AML-193 (cell line): ENCODE measurements around the gene AGR3.
"Not testable (repeated sequence)": the region's sequence is repeated elsewhere in the genome, so short reads cannot be mapped to it uniquely, and the experiment has no call there.

ENCODE experiments used
- DNase-seq, 2 experiments: peaks; one replicate each; lab custom pipeline; 2025; lab: John Stamatoyannopoulos, UW

The AGR3 gene

DNA sequence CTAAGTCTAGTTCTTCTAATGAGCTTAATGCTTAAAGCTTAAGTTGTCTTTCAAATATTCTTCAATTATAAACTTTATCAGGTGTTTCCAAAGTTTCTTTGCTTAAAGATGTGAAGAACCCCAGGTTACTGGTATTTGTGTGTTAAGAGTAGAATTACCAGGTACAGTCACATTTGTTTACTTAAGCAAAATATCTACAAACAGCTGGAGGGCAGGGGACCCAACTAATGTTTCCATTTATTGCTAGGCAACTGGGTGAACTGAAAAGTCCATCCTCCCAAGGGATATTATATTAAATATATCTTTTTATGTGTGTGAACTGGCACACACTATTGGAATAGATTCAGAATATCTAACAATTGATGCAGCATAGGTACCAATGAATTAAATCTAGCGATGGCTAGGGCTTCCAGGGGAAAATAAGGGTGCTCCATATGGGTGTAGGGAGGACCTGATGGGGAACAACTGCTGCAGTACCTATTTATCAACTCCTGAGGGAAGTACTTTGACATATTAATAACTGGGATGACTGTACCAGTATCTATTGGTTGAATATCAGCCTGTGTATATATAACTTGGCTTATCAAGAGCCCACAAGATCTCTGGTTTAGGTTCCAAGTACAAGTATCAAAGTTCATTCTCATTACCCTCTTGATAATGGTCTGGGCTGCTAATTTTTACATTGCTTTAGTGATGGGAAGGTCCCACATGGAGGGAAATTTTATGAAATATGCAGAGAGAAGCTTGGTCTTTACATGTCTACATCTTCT, 10.3 kb upstream of the AGR3 start:
- no peak for DNase-seq

DNA sequence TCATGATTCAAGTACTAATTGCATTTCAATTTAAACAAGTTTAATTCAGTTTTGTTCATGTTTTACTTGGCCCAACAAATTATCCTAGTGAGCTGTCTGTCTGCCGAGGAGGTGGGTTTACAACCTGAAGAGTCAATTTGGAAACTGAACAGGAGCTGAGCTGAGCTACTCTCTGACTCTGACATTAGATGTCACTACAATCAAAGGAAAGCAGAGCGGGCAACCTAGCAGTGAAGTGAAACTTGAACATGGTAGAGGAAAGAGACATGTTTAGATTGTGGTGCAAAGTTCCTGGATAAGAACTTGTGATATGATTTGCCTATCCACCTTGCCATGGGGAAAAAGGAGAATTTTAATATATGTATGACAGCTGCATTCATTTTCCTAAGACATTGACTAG, 9.6 kb upstream of the AGR3 start:
- peak in 1 of 2 experiments; percentile 2 for DNase-seq

DNA sequence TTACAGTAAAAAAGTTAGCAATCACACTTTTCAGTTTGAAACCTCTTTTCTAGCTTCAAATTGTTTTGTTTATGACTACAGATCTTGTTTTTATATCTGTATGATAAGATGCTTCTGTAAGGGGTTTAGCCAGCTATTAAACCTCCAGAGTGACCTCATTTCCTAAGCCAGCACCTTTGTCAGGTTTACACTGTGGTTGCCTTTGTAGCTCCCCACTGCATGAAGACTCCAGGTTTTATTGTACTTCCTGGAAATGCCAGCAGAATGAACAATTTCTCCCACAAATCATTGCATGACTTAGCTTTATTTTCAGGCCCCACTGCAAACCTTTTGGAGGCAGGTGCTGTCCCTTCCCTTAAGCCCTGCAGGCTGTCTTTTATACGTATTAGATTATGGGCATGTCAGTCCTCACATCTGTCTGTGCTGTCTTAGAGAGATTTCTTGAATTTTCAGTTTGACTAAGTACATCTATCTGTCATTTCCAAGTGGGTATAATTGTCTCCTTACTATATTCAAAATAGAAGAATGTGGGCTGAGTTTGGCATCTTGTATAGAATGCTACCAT, 8.2 kb upstream of the AGR3 start:
- DNase-seq = no peak

DNA sequence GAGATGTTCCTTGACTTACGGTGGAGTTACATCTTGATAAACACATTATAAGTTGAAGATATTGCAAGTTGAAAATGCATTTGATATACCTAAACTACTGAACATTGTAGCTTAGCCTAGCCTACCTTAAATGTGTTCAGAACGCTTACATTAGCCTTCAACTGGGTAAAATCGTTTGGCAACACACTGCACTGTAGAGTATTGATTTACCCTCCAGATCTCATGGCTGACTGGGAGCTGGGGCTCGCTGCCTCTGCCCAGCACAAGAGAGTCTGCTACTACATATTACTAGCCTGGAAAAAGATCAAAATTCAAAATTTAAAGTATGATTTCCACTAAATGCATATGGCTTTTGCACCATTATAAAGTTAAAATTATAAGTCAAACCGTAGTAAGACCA, 7.5 kb upstream of the AGR3 start:
- DNase-seq = no peak

DNA sequence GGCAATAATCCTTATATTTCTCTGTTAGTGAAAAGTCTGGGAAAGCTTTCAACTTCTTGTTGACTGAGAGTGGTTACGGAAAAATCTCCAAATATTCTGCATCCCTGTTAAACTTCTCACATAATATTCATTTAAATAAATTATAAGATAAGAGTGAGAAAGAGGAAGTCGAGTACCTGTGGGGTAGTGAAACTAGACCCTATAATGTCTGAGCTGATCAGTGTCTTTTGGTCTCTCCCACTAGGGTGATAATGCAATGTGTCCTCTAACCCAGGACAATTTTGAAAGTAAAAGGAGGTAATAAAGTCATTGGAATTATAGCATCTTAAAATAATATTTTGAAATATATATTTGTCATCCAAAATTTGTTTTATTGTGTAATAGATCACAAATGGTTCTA, 2.1 kb upstream of the AGR3 start:
- no peak for DNase-seq

DNA sequence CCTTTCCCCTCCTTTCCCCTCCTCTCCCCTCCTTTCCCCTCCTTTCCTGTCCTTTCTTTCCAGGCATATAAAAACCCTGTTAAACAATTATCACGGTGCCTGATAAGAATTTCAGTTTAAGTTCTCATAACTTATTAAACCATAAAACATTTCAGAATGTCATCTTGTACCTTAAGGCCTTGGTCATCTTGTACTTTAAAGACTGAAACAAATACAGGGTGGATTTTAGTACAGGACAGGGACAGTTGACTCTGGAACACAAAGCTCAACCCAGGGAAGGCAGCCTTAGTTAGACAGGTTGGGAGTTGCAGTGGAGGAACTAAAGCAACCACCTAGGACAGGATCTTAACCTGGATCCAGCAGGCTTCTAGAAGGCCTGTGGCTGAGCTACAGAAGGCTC, 1.2 kb downstream of the AGR3 start:
- no peak for DNase-seq

DNA sequence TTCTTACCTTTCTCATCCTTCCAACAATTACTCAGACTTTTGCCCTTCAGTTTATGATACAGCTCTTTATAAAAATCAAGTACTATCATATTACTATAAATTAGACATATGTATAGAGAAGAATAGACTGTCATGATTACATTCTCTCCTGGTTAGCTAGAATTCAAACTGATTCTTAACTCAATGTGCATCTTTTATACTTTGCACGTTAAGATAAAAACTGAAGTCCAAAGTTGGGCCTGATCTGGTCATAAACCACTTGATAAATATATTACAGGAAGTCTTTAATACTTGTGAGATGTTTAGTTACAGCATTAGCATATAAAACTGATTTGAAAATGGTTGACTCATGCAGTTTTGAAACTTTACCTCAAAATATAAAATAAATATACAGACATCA, 2.6 kb downstream of the AGR3 start:
- no peak for DNase-seq

DNA sequence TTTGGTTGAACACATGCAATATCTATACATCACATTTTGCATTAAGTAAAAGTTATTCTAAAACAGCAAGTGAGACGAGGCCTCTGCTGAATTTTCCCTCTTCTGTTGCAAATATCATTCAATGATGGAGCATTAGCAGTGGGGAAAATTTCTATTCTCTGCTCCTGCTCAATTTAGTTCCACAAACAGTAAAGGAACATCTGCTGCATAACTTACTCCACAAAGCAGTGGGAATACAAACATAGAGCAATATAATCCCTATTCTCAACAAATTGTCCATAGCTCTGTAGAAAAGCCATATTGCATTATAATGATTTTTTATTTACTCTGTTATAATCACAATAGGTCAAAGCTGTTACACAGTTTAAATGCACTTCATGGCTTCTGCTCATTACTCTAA, 5.9 kb downstream of the AGR3 start:
- no peak for DNase-seq

DNA sequence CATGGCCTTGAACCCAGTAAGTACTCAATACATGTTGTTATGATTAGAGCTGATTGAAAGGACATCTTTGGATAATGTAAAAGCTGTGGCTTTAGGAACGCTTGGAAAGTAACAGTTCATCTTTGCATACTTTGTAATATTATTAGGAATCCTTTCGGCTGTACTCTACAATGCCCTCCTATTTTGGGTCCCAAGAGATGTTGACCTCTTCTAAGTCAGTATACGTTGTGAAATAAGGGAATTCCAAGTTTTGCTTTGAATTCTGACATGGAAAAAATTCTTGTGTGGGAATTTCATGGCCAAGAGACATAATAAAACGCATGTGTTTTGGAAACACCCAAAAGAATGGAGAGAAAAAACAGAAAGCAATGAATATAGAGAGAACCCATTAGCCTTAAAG, 7.7 kb downstream of the AGR3 start:
- DNase-seq = no peak

DNA sequence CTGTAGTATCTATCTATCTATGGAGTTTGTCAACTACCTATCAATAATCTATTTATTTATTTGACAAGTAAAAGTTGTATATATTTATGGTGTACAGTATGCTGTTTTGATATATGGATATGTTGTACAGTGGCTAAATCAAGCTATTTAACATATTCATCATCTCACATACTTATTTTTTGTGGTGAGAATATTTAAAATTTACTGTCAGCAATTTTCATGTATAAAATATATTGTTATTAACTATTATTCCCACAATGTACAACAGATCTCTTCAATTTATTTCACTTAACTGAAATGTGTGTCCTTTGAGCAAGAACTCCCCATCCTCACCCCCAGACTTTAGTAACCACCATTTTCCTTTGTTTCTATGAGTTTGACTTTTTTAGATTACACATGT, 14.5 kb downstream of the AGR3 start:
- no peak for DNase-seq

DNA sequence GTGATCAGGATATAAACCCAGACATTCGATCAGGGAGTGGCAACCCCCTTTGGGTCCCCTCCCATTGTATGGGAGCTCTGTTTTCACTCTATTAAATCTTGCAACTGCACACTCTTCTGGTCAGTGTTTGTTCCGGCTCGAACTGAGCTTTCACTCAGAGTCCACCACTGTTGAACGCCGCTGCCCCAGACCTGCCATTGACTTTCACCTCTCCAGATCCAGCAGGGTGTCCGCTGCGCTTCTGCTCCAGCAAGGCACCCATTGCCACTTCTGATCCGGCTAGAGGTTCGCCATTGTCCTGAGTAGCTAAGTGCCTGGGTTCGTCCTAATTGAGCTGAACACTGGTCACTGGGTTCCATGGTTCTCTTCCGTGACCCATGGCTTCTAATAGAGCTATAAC, 28.6 kb downstream of the AGR3 start:
- DNase-seq = not testable (repeated sequence)

DNA sequence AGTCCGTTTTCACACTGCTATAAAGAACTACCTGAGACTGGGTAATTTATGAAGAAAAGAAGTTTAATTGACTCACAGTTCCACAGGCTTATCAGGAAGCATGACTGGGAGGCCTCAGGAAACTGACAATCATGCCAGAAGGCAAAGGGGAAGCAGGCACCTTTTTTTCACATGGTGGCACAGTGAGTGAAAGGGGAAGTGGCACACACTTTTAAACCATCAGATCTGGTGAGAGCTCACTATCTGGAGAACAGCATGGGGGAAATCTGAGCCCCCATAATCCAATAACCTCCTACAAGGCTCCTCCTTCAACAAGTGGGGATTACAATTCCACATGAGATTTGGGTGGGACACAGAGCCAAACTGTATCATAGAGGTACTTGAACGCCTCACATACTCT, 30.0 kb downstream of the AGR3 start:
- DNase-seq = peak; percentile 62 to 66

DNA sequence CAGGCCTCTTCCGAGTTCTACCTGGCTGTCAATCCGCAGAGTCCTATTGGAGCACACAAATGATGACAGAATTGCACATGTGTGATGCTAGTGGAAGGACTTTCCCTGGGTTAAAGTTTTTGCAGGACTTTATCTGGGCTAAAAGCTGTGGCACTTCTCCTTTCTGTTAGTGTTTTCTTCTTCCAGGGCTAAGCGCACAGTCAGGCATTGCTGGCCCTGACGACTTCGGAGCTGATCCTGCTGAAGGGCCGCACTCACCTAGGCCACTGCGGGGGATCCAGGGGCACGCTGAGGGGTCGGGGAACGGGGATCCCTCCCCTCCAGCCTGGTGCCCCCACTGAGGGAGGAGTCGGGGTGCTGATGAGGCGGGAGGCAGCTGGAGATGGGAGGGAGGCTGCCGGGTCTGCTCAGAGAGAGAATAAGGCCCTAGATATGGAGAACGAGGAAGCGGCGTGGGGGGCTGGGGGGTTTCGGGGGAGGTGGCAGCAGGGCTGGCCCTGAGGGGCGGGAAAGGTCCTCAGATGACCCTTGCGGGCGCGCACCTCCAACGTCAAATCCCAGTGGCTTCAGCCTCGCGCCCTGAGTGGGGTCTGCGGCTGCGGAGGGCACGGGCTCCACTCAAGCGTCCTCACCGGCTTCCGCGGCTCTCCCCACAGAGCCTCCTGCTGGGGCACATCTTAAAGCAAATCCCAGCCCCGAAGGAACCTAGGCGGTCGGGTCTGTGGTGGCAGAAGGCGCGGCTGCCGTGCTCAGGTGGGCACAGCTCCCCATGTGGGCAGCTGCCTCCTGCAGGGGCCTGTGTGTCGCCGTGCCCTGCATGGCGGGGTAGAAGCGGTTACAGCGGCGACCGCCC, 30.9 kb downstream of the AGR3 start:
- peak; percentile 15 to 20 for DNase-seq

DNA sequence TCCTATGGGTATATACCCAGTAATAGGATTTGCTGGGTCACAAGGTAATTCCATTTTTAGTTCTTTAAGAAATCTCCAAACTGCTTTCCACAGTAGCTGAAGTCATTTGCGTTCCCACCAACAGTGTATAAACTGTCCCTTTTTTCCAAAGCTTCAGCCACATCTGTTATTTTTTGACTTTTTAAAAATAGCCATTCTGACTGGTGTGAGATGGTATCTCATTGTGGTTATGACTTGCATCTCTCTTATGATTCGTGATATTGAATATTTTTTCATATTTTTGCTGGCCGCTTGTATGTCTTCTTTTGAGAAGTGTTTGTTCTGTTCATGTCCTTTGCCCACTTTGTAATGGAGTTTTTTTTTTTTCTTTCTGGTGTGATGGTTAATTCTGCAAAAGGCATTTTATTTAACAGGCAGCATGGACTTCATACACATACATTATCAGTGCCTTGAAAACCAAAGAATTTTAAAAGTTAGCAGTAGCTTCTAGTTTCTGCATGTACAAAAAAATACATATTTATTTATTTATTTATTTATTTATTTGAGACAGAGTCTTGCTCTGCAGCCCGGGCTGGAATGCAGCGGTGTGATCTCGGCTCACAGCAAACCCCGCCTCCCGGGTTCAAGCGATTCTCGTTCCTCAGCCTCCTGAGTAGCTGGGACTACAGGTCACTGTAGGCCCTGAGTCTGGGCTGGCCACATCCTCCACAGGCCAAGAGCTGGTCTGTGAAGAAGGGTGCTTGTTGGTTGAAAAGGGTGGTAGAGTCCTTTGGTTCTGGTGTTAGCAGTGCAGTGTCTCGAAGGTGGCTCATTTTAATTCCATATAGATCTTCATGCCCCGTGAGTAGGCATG, 32.3 kb downstream of the AGR3 start:
- DNase-seq = no peak

DNA sequence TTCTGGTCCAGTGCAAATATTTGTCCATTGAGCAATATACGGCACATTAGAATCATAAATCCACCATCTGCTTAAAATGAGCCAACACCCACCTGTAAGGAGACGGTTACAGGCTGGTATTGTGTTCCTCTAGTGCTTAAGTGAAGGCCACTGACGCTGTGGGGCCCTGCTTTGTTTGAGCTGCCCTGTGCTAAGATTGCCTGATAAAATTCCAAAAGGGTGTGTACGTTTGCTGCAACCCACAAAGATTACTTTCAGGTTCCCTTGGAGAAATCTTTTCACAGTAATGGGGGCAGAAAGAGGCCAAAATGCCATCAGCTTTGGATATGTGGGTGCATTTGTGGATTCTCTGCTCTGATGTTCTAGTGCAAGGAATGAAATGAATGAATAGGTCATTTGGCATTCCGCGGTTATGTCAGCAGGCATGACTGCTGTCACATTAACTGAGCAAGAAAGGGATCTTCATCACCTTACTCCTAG, 34.4 kb downstream of the AGR3 start:
- DNase-seq = no peak

DNA sequence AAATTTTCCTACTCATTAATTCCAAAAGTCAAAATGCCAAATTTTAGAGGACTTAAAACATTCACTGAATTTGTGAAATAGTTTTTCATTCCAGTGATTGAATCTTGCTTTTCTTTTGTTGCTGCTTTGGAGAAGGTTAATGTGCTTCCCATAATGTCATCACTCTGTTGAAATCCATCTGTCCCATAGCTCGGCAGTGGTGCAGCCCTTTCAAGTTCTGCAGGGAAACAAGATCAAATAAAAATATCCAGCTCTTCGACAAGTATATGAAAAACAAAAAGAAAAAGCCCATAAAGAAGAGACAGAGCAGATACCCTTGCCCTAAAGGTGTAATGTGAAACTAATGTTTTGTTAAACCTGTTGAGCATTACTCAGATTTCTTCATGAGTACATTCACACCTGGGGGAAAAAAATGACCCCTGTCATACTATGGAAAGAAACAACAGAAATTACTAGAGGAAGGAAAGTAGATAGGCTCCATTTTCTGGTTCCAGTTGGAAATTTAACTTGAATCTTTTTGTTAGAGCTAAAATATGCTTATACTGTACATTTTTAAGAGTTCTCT, 35.1 kb downstream of the AGR3 start:
- DNase-seq = no peak

DNA sequence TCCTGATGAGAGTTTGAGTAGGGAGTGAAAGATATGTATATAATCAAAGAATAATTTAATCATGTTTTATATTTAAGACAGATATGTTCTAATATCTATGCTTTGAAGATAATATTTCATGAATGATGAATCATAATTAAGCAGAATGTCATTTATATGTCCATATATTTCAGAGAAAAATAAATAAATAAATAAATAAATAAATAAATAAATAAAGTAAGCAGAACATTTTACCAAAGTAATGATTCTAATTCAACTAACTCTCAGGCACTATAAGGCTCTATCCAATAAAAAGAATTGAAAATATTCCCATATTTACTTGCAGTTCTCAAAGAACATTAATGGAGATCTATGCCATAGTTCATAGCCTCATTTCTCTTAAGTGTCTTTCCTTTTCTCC, 36.0 kb downstream of the AGR3 start:
- DNase-seq = no peak

DNA sequence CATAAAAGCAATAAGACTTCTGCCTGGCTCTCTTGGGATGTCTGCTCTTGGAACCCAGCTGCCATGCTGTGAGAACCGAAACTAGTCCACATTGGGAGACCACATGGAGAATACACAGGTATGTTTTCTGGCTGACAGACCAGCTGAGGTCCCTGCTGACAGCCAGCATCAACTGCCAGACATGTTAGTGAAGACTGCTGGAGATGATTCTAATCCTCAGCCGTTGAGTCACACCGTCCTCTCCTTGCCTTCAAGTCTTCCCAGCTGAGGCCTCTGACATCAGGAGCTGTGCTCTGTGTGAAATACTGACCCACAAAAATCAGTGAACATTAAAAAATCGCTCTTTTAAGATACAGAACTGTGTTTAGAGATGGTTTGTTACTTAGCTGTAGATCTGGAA, 40.1 kb downstream of the AGR3 start:
- no peak for DNase-seq

DNA sequence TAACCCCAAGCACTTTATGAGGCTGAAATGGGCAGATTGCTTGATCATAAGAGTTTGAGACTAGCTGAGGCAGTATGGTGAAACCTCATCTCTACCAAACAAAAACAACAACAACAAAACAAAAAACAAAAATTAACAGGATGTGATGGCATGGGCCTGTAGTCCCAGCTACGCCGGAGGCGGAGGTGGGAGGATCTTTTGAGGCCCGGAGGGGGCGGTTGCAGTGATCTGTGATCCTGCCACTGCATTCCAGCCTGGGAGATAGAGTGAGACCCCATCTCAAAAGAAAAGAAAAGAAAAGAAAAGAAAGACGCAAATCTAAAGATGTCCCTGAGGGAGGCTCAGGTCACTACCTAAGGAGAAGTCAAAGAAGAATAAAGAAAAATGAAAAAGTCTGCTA, 41.7 kb downstream of the AGR3 start:
- no peak for DNase-seq

DNA sequence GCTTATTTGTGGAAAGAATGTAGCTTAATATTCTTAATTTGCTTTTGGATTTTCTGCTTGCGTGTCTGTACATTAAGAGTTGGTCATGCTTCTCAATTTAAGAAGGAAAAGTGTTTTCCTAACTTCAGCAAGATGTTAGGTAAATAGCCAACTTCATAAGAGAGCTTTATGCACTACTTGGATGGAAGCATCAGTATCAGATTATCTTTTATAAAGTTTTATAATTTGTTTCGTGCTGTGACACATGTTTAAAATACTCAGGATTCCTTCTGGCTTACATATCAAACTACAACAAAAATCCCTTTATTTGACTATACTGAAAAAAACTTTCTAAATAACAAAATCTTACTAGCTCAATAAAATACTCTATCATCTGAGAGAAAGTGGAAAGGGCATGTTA, 42.1 kb downstream of the AGR3 start:
- DNase-seq = no peak

DNA sequence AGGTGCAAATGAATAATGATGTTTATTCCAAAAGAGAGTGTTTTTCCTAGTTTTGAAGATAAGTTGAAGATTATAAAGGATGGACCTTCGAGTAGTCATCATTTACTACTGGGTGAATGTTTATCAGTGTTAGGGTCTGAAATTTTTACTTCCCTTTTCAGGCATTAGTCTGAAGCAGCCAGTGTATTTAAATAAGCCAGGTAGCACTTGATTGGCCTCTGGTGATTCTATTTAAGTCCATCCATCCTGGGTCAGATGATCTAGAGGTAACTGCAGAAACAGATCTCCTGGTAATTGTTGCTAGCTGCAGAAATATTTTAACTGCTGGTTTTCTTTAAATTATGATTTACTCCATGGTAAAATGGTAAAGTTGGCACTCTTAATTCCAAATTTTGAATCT, 42.9 kb downstream of the AGR3 start:
- DNase-seq = no peak

DNA sequence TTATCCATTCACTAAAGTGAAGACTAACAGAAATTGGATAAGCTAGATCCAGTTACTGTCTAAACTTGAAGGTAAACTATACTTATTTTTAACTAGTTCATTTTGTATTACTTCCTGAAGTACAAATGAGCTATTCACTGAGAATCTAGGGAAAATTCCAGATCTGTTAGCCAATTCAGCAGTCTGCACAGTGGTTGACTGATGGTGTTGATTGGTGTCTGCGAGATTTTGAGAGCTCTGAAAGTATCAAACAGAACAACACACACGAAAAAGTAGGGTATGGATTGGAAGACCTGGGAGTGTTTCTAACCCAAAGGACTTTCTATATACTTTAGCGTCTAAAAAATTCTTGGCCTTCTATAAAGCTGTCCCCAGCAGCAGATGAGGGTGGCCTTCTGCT, 43.4 kb downstream of the AGR3 start:
- DNase-seq = no peak
